Raji (cell line): ENCODE measurements around the gene CNOT1.

Experiments
- POLR2A ChIP-seq: IDR thresholded peaks from 2 replicates; pipeline ENCODE4 v1.6.1; 2011; ENCODE audit warnings: low read depth, low read length, control low read depth; ENCODE audit not compliant: insufficient read depth

The CNOT1 gene

GRCh38 chr16:58556678-58557077 is 72.9 kb downstream of the CNOT1 start:
- no peak for TF ChIP-seq POLR2A

- no peak for TF ChIP-seq POLR2A
Measured at GRCh38 chr16:58551496-58551895, 78.1 kb downstream of the CNOT1 start.

GRCh38 chr16:58548378-58548777 is 81.2 kb downstream of the CNOT1 start:
- TF ChIP-seq POLR2A, result no peak

- no peak for TF ChIP-seq POLR2A
Measured at GRCh38 chr16:58543685-58544084, 85.9 kb downstream of the CNOT1 start.

- TF ChIP-seq POLR2A, result no peak
Measured at GRCh38 chr16:58542291-58542690, 87.3 kb downstream of the CNOT1 start.

- no peak for TF ChIP-seq POLR2A
Measured at GRCh38 chr16:58541711-58542110, 87.9 kb downstream of the CNOT1 start.

GRCh38 chr16:58537124-58537906 is 92.3 kb downstream of the CNOT1 start:
- TF ChIP-seq POLR2A, result no peak

GRCh38 chr16:58536278-58536677 is 93.3 kb downstream of the CNOT1 start:
- no peak for TF ChIP-seq POLR2A

- no peak for TF ChIP-seq POLR2A
Measured at GRCh38 chr16:58535100-58535499, 94.5 kb downstream of the CNOT1 start.

GRCh38 chr16:58533751-58534470 is 95.7 kb downstream of the CNOT1 start:
- TF ChIP-seq POLR2A, result no peak

- TF ChIP-seq POLR2A, result no peak
Measured at GRCh38 chr16:58532414-58532813, 97.2 kb downstream of the CNOT1 start.

- no peak for TF ChIP-seq POLR2A
Measured at GRCh38 chr16:58530179-58530578, 99.4 kb downstream of the CNOT1 start.

GRCh38 chr16:58519707-58520106 is 109.9 kb downstream of the CNOT1 start:
- 0 out of 2 replicates have a peak, but pooled peaks have one; percentile 4 for TF ChIP-seq POLR2A

GRCh38 chr16:58518980-58519368 is 110.7 kb downstream of the CNOT1 start:
- no peak for TF ChIP-seq POLR2A

GRCh38 chr16:58518083-58518979 is 111.3 kb downstream of the CNOT1 start:
- TF ChIP-seq POLR2A, result no peak
